Astrocyte (in vitro differentiated cells and primary cell): ENCODE data around the gene POU2F3. TPM values are rescaled to one million over a fixed set of nuclear protein-coding genes. Genes with fewer than 3 reads are reported as not detected.

Experiments used
- DNase-seq: peaks from one replicate; pipeline ENCODE4 v3.0.0-alpha.2; 2010; ENCODE audit warnings: low read depth
- FAIRE-seq: peaks from 2 replicates; lab custom pipeline; 2011; peaks lifted over from hg19 to GRCh38; lab: Jason Lieb, UNC
- H2AFZ ChIP-seq: 2 replicates; pipeline ENCODE4 v1.6.0; 2012; ENCODE audit warnings: low read depth, low read length, inconsistent platforms
- H3K27ac ChIP-seq: 2 replicates; pipeline ENCODE4 v1.5.1; 2011; ENCODE audit warnings: low read depth, low read length, inconsistent platforms
- H3K27me3 ChIP-seq: 2 replicates; pipeline ENCODE4 v1.6.0; 2011; ENCODE audit warnings: low read length, inconsistent platforms; ENCODE audit not compliant: insufficient read depth
- H3K36me3 ChIP-seq: 2 replicates; pipeline ENCODE4 v1.5.1; 2011; ENCODE audit warnings: low read length, inconsistent platforms; ENCODE audit not compliant: insufficient read depth
- H3K4me1 ChIP-seq: 2 replicates; pipeline ENCODE4 v1.5.1; 2011; ENCODE audit warnings: low read length, inconsistent platforms; ENCODE audit not compliant: insufficient read depth
- H3K4me2 ChIP-seq: 2 replicates; pipeline ENCODE4 v1.6.0; 2012; ENCODE audit warnings: low read length, inconsistent platforms
- H3K4me3 ChIP-seq: 2 replicates; pipeline ENCODE4 v1.5.1; 2011; ENCODE audit warnings: low read depth, mild to moderate bottlenecking, low read length, inconsistent platforms; ENCODE audit not compliant: insufficient read depth
- H3K79me2 ChIP-seq: 2 replicates; pipeline ENCODE4 v1.6.0; 2012; ENCODE audit warnings: mild to moderate bottlenecking, low read length, inconsistent platforms; ENCODE audit not compliant: insufficient read depth
- H3K9ac ChIP-seq: 2 replicates; pipeline ENCODE4 v1.6.0; 2012; ENCODE audit warnings: mild to moderate bottlenecking, low read length, inconsistent platforms
- H3K9me3 ChIP-seq: 2 replicates; pipeline ENCODE4 v1.5.1; 2012; ENCODE audit warnings: low read depth, mild to moderate bottlenecking, low read length, inconsistent platforms; ENCODE audit not compliant: insufficient read depth
- H4K20me1 ChIP-seq: 2 replicates; pipeline ENCODE4 v1.6.0; 2012; ENCODE audit warnings: low read length, inconsistent platforms; ENCODE audit not compliant: insufficient read depth
- H3K27ac Mint-ChIP-seq: one replicate; pipeline ENCODE4 v1.8.0; 2021; ENCODE audit warnings: mild to moderate bottlenecking, mixed read lengths; ENCODE audit not compliant: unreplicated experiment
- H3K27me3 Mint-ChIP-seq: one replicate; pipeline ENCODE4 v1.8.0; 2021; ENCODE audit warnings: low read depth, mixed read lengths; ENCODE audit not compliant: unreplicated experiment
- H3K36me3 Mint-ChIP-seq: one replicate; pipeline ENCODE4 v1.8.0; 2021; ENCODE audit warnings: low read depth, mixed read lengths; ENCODE audit not compliant: unreplicated experiment
- H3K4me1 Mint-ChIP-seq: one replicate; pipeline ENCODE4 v1.8.0; 2021; ENCODE audit warnings: low read depth, mixed read lengths; ENCODE audit not compliant: unreplicated experiment
- H3K4me3 Mint-ChIP-seq: one replicate; pipeline ENCODE4 v1.8.0; 2021; ENCODE audit warnings: mild to moderate bottlenecking, moderate library complexity, mixed read lengths; ENCODE audit not compliant: unreplicated experiment
- H3K9me3 Mint-ChIP-seq: one replicate; pipeline ENCODE4 v1.8.0; 2021; ENCODE audit warnings: mild to moderate bottlenecking, mixed read lengths; ENCODE audit not compliant: unreplicated experiment
- CTCF ChIP-seq: IDR thresholded peaks from 2 replicates; pipeline ENCODE4 v1.5.1; 2011; ENCODE audit warnings: low read depth, mild to moderate bottlenecking, inconsistent platforms, low read length, moderate library complexity; ENCODE audit not compliant: insufficient read depth
- EZH2 ChIP-seq: IDR thresholded peaks from 2 replicates; pipeline ENCODE4 v1.6.1; 2012; ENCODE audit warnings: mild to moderate bottlenecking, low read length, inconsistent platforms; ENCODE audit not compliant: insufficient read depth
- total RNA-seq: library from RNA; stranded (reverse); gene quantifications from 2 replicates; pipeline ENCODE4 v1.2.1, GENCODE V29; 2021

POU2F3 gene
- total RNA-seq, 1 donor from 2014 or later, result 0.20 TPM

GRCh38 chr11:120216426-120217102 lies 23.4 kb upstream of the POU2F3 start:
- H3K4me2 ChIP-seq, result no peak overlapping the region
- no peaks in the 10 kb centered on the region for H3K36me3 ChIP-seq
- Mint-ChIP-seq H3K9me3 (peaks cover 2% of the 10 kb centered on the region), H3K36me3 (peaks cover 25% of the 10 kb centered on the region), H3K27ac (no peak overlapping the region), H3K4me1 (peaks cover 23% of the 10 kb centered on the region), H3K4me3 (no peak overlapping the region), H3K27me3 (peaks cover 22% of the 10 kb centered on the region)
- no peaks in the 10 kb centered on the region for H3K27me3 ChIP-seq
- H3K79me2 ChIP-seq, result peaks cover 34% of the 10 kb centered on the region
- no peak overlapping the region for H3K4me3 ChIP-seq
- no peak overlapping the region for H3K9ac ChIP-seq
- peaks cover 21% of the 10 kb centered on the region for H3K4me1 ChIP-seq
- H2AFZ ChIP-seq, result no peak overlapping the region
- peaks cover 91% of the 10 kb centered on the region for H4K20me1 ChIP-seq
- no peak overlapping the region for H3K27ac ChIP-seq
- FAIRE-seq (no peak), DNase-seq (no peak)
- no peaks in the 10 kb centered on the region for H3K9me3 ChIP-seq
- TF ChIP-seq CTCF (no peak), EZH2 (no peak)

GRCh38 chr11:120217526-120217925 lies 22.4 kb upstream of the POU2F3 start:
- TF ChIP-seq CTCF, result no peak
- TF ChIP-seq EZH2, result no peak
- H3K4me1 ChIP-seq, result peaks cover 13% of the 10 kb centered on the region
- no peaks in the 10 kb centered on the region for H3K36me3 ChIP-seq
- H3K4me3 ChIP-seq, result no peak overlapping the region
- H3K9me3 ChIP-seq, result no peaks in the 10 kb centered on the region
- no peak overlapping the region for H3K27ac Mint-ChIP-seq
- peaks cover 25% of the 10 kb centered on the region for H3K36me3 Mint-ChIP-seq
- no peaks in the 10 kb centered on the region for H3K27me3 ChIP-seq
- FAIRE-seq, result no peak
- peaks cover 86% of the 10 kb centered on the region for H4K20me1 ChIP-seq
- H3K4me1 Mint-ChIP-seq, result peaks cover 18% of the 10 kb centered on the region
- H3K4me2 ChIP-seq, result no peak overlapping the region
- no peak overlapping the region for H3K4me3 Mint-ChIP-seq
- peaks cover 2% of the 10 kb centered on the region for H3K9me3 Mint-ChIP-seq
- H3K79me2 ChIP-seq, result peaks cover 26% of the 10 kb centered on the region
- H3K27me3 Mint-ChIP-seq, result peaks cover 24% of the 10 kb centered on the region
- no peak for DNase-seq
- H3K9ac ChIP-seq, result no peak overlapping the region
- H2AFZ ChIP-seq, result no peak overlapping the region
- H3K27ac ChIP-seq, result no peak overlapping the region
